NB4 (cell line): Measurements from ENCODE around the gene SMIM22.

Experiments
- DNase-seq: peaks from one replicate; pipeline ENCODE4 v3.0.0; 2010; ENCODE audit warnings: low read depth
- H3K4me3 ChIP-seq: one replicate; pipeline ENCODE4 v1.5.1; 2011; ENCODE audit warnings: mild to moderate bottlenecking, low read depth, low read length, moderate library complexity
- CTCF ChIP-seq: IDR thresholded peaks from one replicate; pipeline ENCODE4 v1.5.1; 2012; ENCODE audit warnings: low read depth, low read length
- MAX ChIP-seq: IDR thresholded peaks from 2 replicates; pipeline ENCODE4 v1.6.1; 2011; ENCODE audit warnings: low read depth, low read length
- MYC ChIP-seq: IDR thresholded peaks from 2 replicates; pipeline ENCODE4 v1.6.1; 2011; ENCODE audit warnings: low read depth, low read length
- POLR2A ChIP-seq: IDR thresholded peaks from 2 replicates; pipeline ENCODE4 v1.6.1; 2011; ENCODE audit warnings: mild to moderate bottlenecking; ENCODE audit not compliant: insufficient read length; ENCODE audit errors: extremely low read depth

Gene SMIM22

GRCh38 chr16:4767872-4768548, 27.2 kb upstream of the SMIM22 start:
- TF ChIP-seq POLR2A (no peak), CTCF (no peak), MYC (no peak), MAX (no peak)
- peak overlapping the region; percentile 93 for H3K4me3 ChIP-seq
- peak; percentile 45 for DNase-seq

GRCh38 chr16:4768549-4769305, 26.4 kb upstream of the SMIM22 start:
- peak; percentile 68 for TF ChIP-seq POLR2A
- 0 out of 2 replicates have a peak, but pooled peaks have one; percentile 30 for TF ChIP-seq MAX
- TF ChIP-seq CTCF, result no peak
- TF ChIP-seq MYC, result peak; percentile 48
- DNase-seq, result peak; percentile 94
- peak overlapping the region; percentile 93 for H3K4me3 ChIP-seq

GRCh38 chr16:4769306-4769638, 25.9 kb upstream of the SMIM22 start:
- no peak for DNase-seq
- peak overlapping the region; percentile 93 for H3K4me3 ChIP-seq
- TF ChIP-seq MYC (no peak), MAX (no peak), POLR2A (no peak), CTCF (no peak)

- H3K4me3 ChIP-seq, result no peak overlapping the region
- DNase-seq, result no peak
- TF ChIP-seq CTCF, result no peak
Observed at GRCh38 chr16:4771646-4772045, 23.5 kb upstream of the SMIM22 start.

GRCh38 chr16:4772351-4772750, 22.8 kb upstream of the SMIM22 start:
- no peak for DNase-seq
- TF ChIP-seq MYC, result no peak
- no peak for TF ChIP-seq POLR2A
- TF ChIP-seq MAX, result no peak
- TF ChIP-seq CTCF, result no peak
- H3K4me3 ChIP-seq, result no peak overlapping the region
